Fibroblast of peridontal ligament (primary cell): ENCODE measurements around the gene TMEM185A.
"Not testable (repeated sequence)": the region's sequence is repeated elsewhere in the genome, so short reads cannot be mapped to it uniquely, and the experiment has no call there.

ENCODE experiments used
- DNase-seq: peaks from one replicate; pipeline ENCODE4 v3.0.0-alpha.2; 2010; ENCODE audit errors: extremely low read depth

Gene TMEM185A

DNA sequence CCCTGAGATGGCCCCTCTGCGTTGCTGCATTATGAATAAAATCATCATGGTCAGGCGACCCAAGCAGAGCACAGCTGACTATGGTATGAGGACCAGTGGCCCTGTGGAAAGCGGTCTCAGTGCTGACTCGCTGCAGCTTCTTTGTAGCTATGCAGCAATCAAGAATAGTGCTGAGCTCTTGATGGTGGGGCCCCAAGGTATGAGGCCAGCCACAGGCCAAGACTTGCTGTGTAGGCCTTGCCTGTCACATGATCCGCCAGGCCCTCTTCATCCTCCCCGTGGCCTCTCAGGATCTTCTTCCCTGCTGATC lies 79.7 kb downstream of the TMEM185A start:
- not testable (repeated sequence) for DNase-seq

DNA sequence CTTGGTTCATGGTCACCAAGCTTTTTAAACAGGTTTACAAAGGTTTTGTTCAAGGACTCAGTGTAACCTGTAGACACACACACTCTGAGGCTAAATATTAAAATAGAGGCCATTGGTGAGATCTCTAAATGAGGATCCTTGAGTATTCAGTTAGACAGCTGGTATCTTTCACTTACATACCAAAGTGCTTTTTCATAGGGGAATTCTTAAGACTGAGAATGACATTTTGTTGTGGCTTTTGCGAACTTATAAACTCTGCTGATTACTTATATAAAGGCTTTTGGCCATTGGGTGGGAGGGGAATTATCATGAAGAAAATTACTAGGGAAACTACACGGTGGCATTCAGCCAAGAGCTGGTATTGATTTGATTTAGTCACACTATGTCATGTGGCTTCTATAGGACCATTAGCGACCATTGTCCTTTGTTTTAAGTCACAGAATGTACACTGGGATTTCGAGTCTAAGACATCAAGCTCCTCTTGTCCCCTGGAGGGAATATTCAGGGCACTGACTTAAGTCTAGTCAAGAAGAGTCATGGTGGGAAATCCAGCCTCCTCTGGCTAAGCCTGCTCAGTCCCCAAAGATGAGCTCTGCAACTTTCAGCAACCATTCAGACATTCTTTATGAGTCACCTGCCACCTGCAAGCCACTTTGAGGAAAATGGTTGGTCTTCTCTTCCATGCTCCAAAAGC lies 80.2 kb downstream of the TMEM185A start:
- not testable (repeated sequence) for DNase-seq

GRCh38 chrX:149550454-149550853 lies 81.1 kb downstream of the TMEM185A start:
- DNase-seq: not testable (repeated sequence)

- DNase-seq: not testable (repeated sequence)
These were observed 81.9 kb downstream of the TMEM185A start, which contains the start of gene HSFX3 for GRCh38 chrX:149549701-149550100. Gene HSFX3 (minus strand): TSS chrX:149549924. CDS start chrX:149549852, 72 bp downstream.

GRCh38 chrX:149547782-149548181 lies 83.8 kb downstream of the TMEM185A start:
- not testable (repeated sequence) for DNase-seq

GRCh38 chrX:149546962-149547361 lies 84.6 kb downstream of the TMEM185A start:
- not testable (repeated sequence) for DNase-seq
